GM13976 (cell line): Measurements from ENCODE around the gene TBC1D22A.

Experiments
- DNase-seq: peaks from one replicate; pipeline ENCODE4 v3.0.0; 2012; ENCODE audit warnings: low spot score
- CTCF ChIP-seq: IDR thresholded peaks from 2 replicates; pipeline ENCODE4 v1.5.1; 2012; ENCODE audit warnings: borderline replicate concordance, mild to moderate bottlenecking; ENCODE audit not compliant: insufficient read depth; ENCODE audit errors: extremely low read depth, missing control alignments, control extremely low read depth
- in situ Hi-C: fragments of 300-500 bp; cut with MboI; formaldehyde crosslinking; loops from one replicate; pipeline ENCODE4 v1.12.0; 2022; ENCODE audit warnings: low sequenced_read_pairs, mixed read lengths, inconsistent platforms; ENCODE audit not compliant: unreplicated experiment

Gene TBC1D22A

GRCh38 chr22:47015589-47016178 lies 253.2 kb downstream of the TBC1D22A start:
- in situ Hi-C loops, result no loop called here
- DNase-seq, result no peak
- TF ChIP-seq CTCF, result no peak

GRCh38 chr22:47016631-47017030 lies 254.2 kb downstream of the TBC1D22A start:
- TF ChIP-seq CTCF, result no peak
- no peak for DNase-seq
- in situ Hi-C loops, result no loop called here

GRCh38 chr22:47017245-47017644 lies 254.8 kb downstream of the TBC1D22A start:
- DNase-seq, result no peak
- in situ Hi-C loops, result no loop called here
- TF ChIP-seq CTCF, result no peak

GRCh38 chr22:47018010-47018910 lies 255.8 kb downstream of the TBC1D22A start:
- no peak for DNase-seq
- in situ Hi-C loops, result no loop called here
- no peak for TF ChIP-seq CTCF

- no peak for TF ChIP-seq CTCF
- DNase-seq, result no peak
- in situ Hi-C loops, result no loop called here
Observed at GRCh38 chr22:47019012-47019790, 256.8 kb downstream of the TBC1D22A start.

GRCh38 chr22:47020166-47020565 lies 257.7 kb downstream of the TBC1D22A start:
- DNase-seq, result no peak
- TF ChIP-seq CTCF, result no peak
- in situ Hi-C loops, result no loop called here
